Kidney (tissue), 14 donors: ENCODE measurements around the gene SH3BP5. TPM values are rescaled to one million over a fixed set of nuclear protein-coding genes. Genes with fewer than 3 reads are reported as not detected.

ENCODE experiments used
- DNase-seq, 5 donors: peaks; one replicate each; pipeline ENCODE4 v3.0.0-alpha.2; 2013 to 2020
- FAIRE-seq: peaks from 2 replicates; lab custom pipeline; 2012; peaks lifted over from hg19 to GRCh38; lab: Jason Lieb, UNC
- H3K27ac ChIP-seq, 2 donors: one replicate each; pipeline ENCODE4 v1.7.0; 2013; ENCODE audit warnings: low read depth in 2 of 2, low read length in 2 of 2, inconsistent platforms in 1 of 2
- H3K27me3 ChIP-seq: one replicate; pipeline ENCODE4 v1.7.1; 2013; ENCODE audit warnings: low read length, inconsistent platforms; ENCODE audit not compliant: control insufficient read depth, insufficient read depth
- H3K36me3 ChIP-seq, 3 donors: one replicate each; pipeline versions ENCODE4 v1.7.0 to v1.7.1; 2013; ENCODE audit warnings: low read length in 3 of 3, control low read depth in 1 of 3, inconsistent platforms in 1 of 3; ENCODE audit not compliant: insufficient read depth in 3 of 3, control insufficient read depth in 2 of 3
- H3K4me1 ChIP-seq, 3 donors: one replicate each; pipeline versions ENCODE4 v1.7.0 to v1.7.1; 2013; ENCODE audit warnings: low read length in 3 of 3, inconsistent platforms in 1 of 3, low read depth in 1 of 3; ENCODE audit not compliant: control insufficient read depth in 2 of 3, insufficient read depth in 2 of 3
- H3K4me3 ChIP-seq, 3 donors: one replicate each; pipeline versions ENCODE4 v1.7.0 to v1.8.1; 2013; ENCODE audit warnings: low read length in 3 of 3, control low read depth in 1 of 3, inconsistent platforms in 1 of 3
- H3K9ac ChIP-seq, 3 donors: one replicate each; pipeline versions ENCODE4 v1.7.0 to v1.7.1; 2013; ENCODE audit warnings: low read length in 3 of 3, control low read depth in 1 of 3, inconsistent platforms in 1 of 3
- H3K9me3 ChIP-seq, 3 donors: one replicate each; pipeline versions ENCODE4 v1.7.0 to v1.7.1; 2013; ENCODE audit warnings: low read length in 3 of 3, control low read depth in 1 of 3, inconsistent platforms in 1 of 3; ENCODE audit not compliant: control insufficient read depth in 2 of 3, insufficient read depth in 1 of 3
- intact Hi-C: fragments of 100-400 bp; cut with DNase I; formaldehyde crosslinking; loops from one replicate; pipeline ENCODE4 v1.11.1; 2022
- polyA plus RNA-seq: library from polyadenylated mRNA; stranded (reverse); fragments of 350-450 nt; fragmentation: Illumina TruSeq; extraction: RNeasy Lipid Tissue Mini Kit (QIAGEN cat#74804); gene quantifications from one replicate; pipeline ENCODE4 v1.2.3, GENCODE V29; 2014; ENCODE audit warnings: low read depth, low replicate concordance; ENCODE audit not compliant: insufficient read depth
- total RNA-seq: library from RNA; stranded (reverse); fragmentation: NEBNext Ultra II Directional; extraction: Animal tissue kit (Norgen Biotek cat#: 25700); gene quantifications from one replicate; pipeline ENCODE4 v1.2.1, GENCODE V29; 2021
- TF ChIP-seq, protein P1 (sequence below): IDR thresholded peaks from 3 replicates; pipeline ENCODE4 v1.5.1; 2012; ENCODE audit warnings: mild to moderate bottlenecking, moderate library complexity, borderline replicate concordance; ENCODE audit not compliant: insufficient read depth; ENCODE audit errors: extremely low read depth
- donor health status: control.
- donor health status: control.
- donor health status: control.
- donor health status: control.
- donor health status: control.
- donor health status: DM: yes; HTN: yes; CAD: no.
- donor health status: Normal renal cell carcinoma (clear cell type).

The SH3BP5 gene
- total and polyA plus RNA-seq, 2 donors from 2014 or later, result 39.1 to 109 TPM

DNA sequence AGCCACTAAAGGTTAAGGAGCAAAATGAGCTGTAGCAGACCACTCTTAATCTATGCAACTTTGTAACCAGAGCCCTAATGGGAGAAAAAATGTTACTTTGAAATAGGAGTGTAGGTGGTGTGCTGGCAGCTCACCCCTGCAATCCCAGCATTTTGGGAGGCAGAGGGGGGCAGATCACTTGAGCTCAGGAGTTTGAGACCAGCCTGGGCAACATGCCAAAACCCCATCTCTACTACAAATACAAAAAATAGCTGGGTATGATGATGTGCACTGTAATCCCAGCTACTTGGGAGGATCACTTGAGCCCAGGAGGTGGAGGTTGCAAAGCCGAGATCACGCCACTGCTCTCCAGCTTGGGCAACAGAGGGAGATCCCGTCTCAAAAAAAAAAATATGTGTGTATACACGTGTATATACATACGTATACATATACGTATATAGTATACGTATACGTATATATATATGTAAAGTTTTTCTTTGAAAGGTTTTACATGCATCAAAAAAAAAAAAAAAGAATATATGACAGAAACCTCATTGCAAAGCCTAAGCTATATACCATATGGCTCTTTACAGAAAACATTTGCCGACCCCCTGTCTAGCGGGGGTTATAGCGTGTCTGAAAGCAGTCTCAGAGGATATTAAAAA, 110.7 kb downstream of the SH3BP5 start:
- Histone ChIP-seq H3K27me3 (no peaks in the 10 kb centered on the region), H3K4me1 (no peaks in the 10 kb centered on the region), H3K4me3 (no peak overlapping the region), H3K9me3 (no peaks in the 10 kb centered on the region), H3K9ac (no peak overlapping the region), H3K27ac (no peak overlapping the region), H3K36me3 (peaks cover 5 to 51% (median 40%) of the 10 kb centered on the region in 3 donors)
- TF ChIP-seq, protein P1, sequence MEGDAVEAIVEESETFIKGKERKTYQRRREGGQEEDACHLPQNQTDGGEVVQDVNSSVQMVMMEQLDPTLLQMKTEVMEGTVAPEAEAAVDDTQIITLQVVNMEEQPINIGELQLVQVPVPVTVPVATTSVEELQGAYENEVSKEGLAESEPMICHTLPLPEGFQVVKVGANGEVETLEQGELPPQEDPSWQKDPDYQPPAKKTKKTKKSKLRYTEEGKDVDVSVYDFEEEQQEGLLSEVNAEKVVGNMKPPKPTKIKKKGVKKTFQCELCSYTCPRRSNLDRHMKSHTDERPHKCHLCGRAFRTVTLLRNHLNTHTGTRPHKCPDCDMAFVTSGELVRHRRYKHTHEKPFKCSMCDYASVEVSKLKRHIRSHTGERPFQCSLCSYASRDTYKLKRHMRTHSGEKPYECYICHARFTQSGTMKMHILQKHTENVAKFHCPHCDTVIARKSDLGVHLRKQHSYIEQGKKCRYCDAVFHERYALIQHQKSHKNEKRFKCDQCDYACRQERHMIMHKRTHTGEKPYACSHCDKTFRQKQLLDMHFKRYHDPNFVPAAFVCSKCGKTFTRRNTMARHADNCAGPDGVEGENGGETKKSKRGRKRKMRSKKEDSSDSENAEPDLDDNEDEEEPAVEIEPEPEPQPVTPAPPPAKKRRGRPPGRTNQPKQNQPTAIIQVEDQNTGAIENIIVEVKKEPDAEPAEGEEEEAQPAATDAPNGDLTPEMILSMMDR, result no peak
- peak in 1 of 5 donors; percentile 19 for DNase-seq
- intact Hi-C loops, result no loop called here
- FAIRE-seq, result no peak

DNA sequence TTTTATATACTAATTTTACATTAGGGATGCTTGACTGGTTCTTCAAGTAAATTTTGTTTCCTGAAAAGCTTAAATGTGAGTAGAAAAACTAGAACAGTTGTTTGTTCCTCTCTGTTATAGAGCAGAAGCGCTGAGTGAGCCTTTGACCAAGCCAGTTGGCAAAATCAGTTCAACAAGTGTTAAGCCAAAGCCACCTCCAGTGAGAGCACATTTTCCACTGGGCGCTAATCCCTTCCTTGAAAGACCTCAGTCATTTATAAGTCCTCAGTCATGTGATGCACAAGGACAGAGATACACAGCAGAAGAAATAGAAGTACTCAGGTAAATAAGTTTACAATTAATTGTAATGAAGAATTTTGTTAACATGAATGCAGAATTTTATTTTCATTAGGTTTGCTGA, 111.7 kb downstream of the SH3BP5 start:
- peaks cover 5 to 48% (median 40%) of the 10 kb centered on the region in 3 donors for H3K36me3 ChIP-seq
- TF ChIP-seq, protein P1, result no peak

DNA sequence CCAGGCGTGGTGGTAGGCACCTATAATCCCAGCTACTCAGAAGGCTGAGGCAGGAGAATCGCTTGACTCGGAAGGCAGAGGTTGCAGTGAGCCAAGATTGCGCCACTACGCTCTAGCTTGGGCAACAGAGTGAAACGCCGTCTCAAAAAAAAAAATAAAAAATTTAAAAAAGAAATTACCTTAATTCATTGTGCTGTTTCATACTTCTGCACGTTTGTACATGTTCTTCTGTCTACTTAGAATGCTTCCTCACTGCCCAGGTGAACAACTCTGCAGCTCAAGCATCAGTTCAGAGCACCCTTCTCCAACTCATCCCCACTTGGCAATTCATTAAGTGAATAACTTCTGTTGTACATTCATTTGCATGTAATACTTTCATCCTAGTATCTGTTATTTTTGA, 112.3 kb downstream of the SH3BP5 start:
- DNase-seq, result no peak
- H3K9ac ChIP-seq, result no peak overlapping the region
- no peaks in the 10 kb centered on the region for H3K9me3 ChIP-seq
- FAIRE-seq, result no peak
- no peak overlapping the region for H3K4me3 ChIP-seq
- H3K27ac ChIP-seq, result no peak overlapping the region
- no peaks in the 10 kb centered on the region for H3K27me3 ChIP-seq
- H3K4me1 ChIP-seq, result no peaks in the 10 kb centered on the region
- H3K36me3 ChIP-seq, result peaks cover 5 to 48% (median 40%) of the 10 kb centered on the region in 3 donors
- TF ChIP-seq, protein P1, result no peak
- intact Hi-C loops, result no loop called here

More for the DNA sequence above, 111.7 kb downstream of the SH3BP5 start:
- FAIRE-seq (no peak), DNase-seq (no peak)
- Histone ChIP-seq H3K27me3 (no peaks in the 10 kb centered on the region), H3K27ac (no peak overlapping the region), H3K4me1 (no peaks in the 10 kb centered on the region), H3K9me3 (no peaks in the 10 kb centered on the region), H3K4me3 (no peak overlapping the region), H3K9ac (no peak overlapping the region)
- intact Hi-C loops, result no loop called here

DNA sequence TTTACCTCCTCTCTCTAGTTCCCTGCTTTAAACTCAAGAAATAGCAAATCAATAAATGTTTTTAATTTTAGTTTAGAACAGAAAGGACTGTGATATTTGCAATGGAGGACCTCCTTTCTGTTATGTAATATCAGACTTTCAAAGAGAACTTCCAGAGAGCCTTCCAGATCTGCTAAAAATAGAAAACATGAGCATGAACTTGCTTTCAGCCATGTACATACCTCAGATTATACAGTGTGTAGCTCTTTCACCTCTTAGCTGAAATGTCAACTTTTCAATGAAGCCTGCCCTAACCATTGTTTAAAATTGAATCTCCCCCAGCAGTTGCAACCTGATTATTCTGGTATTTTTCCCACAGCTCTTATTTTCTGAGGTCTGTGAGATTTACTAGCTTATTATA, 113.7 kb downstream of the SH3BP5 start:
- Histone ChIP-seq H3K4me3 (no peak overlapping the region), H3K36me3 (peaks cover 5 to 43% (median 37%) of the 10 kb centered on the region in 3 donors), H3K27me3 (no peaks in the 10 kb centered on the region), H3K27ac (no peak overlapping the region), H3K4me1 (no peaks in the 10 kb centered on the region), H3K9me3 (no peaks in the 10 kb centered on the region), H3K9ac (no peak overlapping the region)
- DNase-seq, result no peak
- TF ChIP-seq, protein P1, result no peak
- intact Hi-C loops, result no loop called here
- no peak for FAIRE-seq
